ENCODE data around the gene SF3B5. TPM values are rescaled to one million over a fixed set of nuclear protein-coding genes. Genes with fewer than 3 reads are reported as not detected.

SF3B5 gene
- total and polyA plus RNA-seq, 2 donors from 2014 or later = 101 to 420 TPM

GRCh38 chr6:144064402-144065212 is 30.8 kb downstream of the SF3B5 start:
- Histone ChIP-seq H3K4me3 (ENCODE audit: low read length in 3 of 3) (peak overlapping the region; percentile 40 to 67 (median 57)), H3K9ac (ENCODE audit: low read length in 3 of 3) (peak overlapping the region in 2 of 3 donors; percentile 53 to 55), H3K27me3 (ENCODE audit: control insufficient read depth, insufficient read depth, low read length) (peaks cover 12% of the 10 kb centered on the region), H3K9me3 (ENCODE audit: control insufficient read depth in 2 of 3, insufficient read depth in 1 of 3, low read length in 3 of 3) (no peaks in the 10 kb centered on the region), H3K36me3 (ENCODE audit: control insufficient read depth in 2 of 3, insufficient read depth in 3 of 3, low read length in 3 of 3) (no peaks in the 10 kb centered on the region), H3K4me1 (ENCODE audit: control insufficient read depth in 2 of 3, insufficient read depth in 2 of 3, low read depth in 1 of 3, low read length in 3 of 3) (peaks cover 0 to 4% (median 0%) of the 10 kb centered on the region in 3 donors), H3K27ac (ENCODE audit: low read depth in 2 of 2, low read length in 2 of 2) (peak overlapping the region; percentile 63 to 75)
- TF ChIP-seq CTCF (IDR thresholded peaks at IDR 0.05; ENCODE audit: borderline replicate concordance, extremely low read depth, insufficient read depth) = no peak
- DNase-seq (peak; percentile 43 to 80 (median 61)), FAIRE-seq (no peak)
- intact Hi-C loops (cut with DNase I) = no loop called here

DNA sequence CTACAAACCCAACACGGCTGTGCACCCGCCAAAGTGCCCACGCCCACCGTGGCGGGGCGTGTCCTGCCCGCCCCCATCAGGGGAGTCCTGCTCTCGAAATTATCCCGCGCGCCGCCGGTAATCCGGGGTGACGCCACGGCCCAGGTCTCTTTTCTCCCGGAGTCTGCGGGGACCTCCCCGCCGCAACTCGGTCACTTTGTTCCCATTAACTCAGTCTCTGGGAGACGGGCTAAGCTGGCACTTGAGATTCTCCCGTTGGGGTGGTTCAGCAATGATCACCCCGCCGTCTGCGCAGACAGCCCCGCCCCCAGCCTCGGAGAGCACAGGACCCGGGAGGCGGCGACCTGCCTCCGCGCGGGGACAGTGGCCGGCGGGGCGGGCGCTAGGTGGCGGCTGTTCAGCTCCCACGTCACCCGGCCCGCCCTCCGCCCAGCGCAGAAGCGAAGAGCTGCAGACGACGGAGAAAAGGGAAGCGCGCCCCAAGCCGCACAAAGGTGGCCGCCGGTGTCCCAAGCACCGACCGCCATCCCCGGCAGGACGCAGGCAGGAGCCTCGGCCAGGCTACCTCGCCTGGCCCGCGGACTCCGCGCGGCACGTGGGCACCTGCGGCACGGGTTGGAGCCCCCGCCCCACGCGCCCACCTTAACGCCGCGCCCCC is 31.5 kb downstream of the SF3B5 start:
- H3K27ac ChIP-seq (ENCODE audit: low read depth in 2 of 2, low read length in 2 of 2) = peak overlapping the region; percentile 63 to 75
- FAIRE-seq (no peak), DNase-seq (peak; percentile 83 to 95 (median 87))
- no peaks in the 10 kb centered on the region for H3K36me3 ChIP-seq (ENCODE audit: control insufficient read depth in 2 of 3, insufficient read depth in 3 of 3, low read length in 3 of 3)
- peaks cover 12% of the 10 kb centered on the region for H3K27me3 ChIP-seq (ENCODE audit: control insufficient read depth, insufficient read depth, low read length)
- H3K9me3 ChIP-seq (ENCODE audit: control insufficient read depth in 2 of 3, insufficient read depth in 1 of 3, low read length in 3 of 3) = no peaks in the 10 kb centered on the region
- peak overlapping the region; percentile 25 to 72 (median 53) for H3K9ac ChIP-seq (ENCODE audit: low read length in 3 of 3)
- peaks cover 0 to 4% (median 0%) of the 10 kb centered on the region in 3 donors for H3K4me1 ChIP-seq (ENCODE audit: control insufficient read depth in 2 of 3, insufficient read depth in 2 of 3, low read depth in 1 of 3, low read length in 3 of 3)
- intact Hi-C loops (cut with DNase I) = no loop called here
- TF ChIP-seq CTCF (IDR thresholded peaks at IDR 0.05; ENCODE audit: borderline replicate concordance, extremely low read depth, insufficient read depth) = no peak
- peak overlapping the region; percentile 56 to 67 (median 57) for H3K4me3 ChIP-seq (ENCODE audit: low read length in 3 of 3)

GRCh38 chr6:144063246-144063743 is 32.1 kb downstream of the SF3B5 start:
- Histone ChIP-seq H3K27ac (ENCODE audit: low read depth in 2 of 2, low read length in 2 of 2) (peak overlapping the region; percentile 53 to 63), H3K9me3 (ENCODE audit: control insufficient read depth in 2 of 3, insufficient read depth in 1 of 3, low read length in 3 of 3) (no peaks in the 10 kb centered on the region), H3K4me1 (ENCODE audit: control insufficient read depth in 2 of 3, insufficient read depth in 2 of 3, low read depth in 1 of 3, low read length in 3 of 3) (peaks cover 0 to 4% (median 0%) of the 10 kb centered on the region in 3 donors), H3K4me3 (ENCODE audit: low read length in 3 of 3) (peak overlapping the region; percentile 56 to 67 (median 57)), H3K27me3 (ENCODE audit: control insufficient read depth, insufficient read depth, low read length) (peaks cover 12% of the 10 kb centered on the region), H3K36me3 (ENCODE audit: control insufficient read depth in 2 of 3, insufficient read depth in 3 of 3, low read length in 3 of 3) (no peaks in the 10 kb centered on the region), H3K9ac (ENCODE audit: low read length in 3 of 3) (peak overlapping the region; percentile 25 to 72 (median 38))
- intact Hi-C loops (cut with DNase I) = no loop called here
- DNase-seq (peak in 2 of 5 donors; percentile 12 to 30), FAIRE-seq (no peak)
- no peak for TF ChIP-seq CTCF (IDR thresholded peaks at IDR 0.05; ENCODE audit: borderline replicate concordance, extremely low read depth, insufficient read depth)

Measured in kidney (tissue), 14 donors.